Coronary artery (tissue), 2 donors: ENCODE results near the gene TMEM131.

Source experiments
- DNase-seq: peaks from one replicate; pipeline ENCODE4 v3.0.0-alpha.2; 2017; ENCODE audit warnings: low spot score
- H3K27ac ChIP-seq, 2 donors: fragments of 200-600 bp; sonication (generic); one replicate each; pipeline ENCODE4 v1.5.1; 2016 to 2019
- H3K4me3 ChIP-seq: fragments of 200-600 bp; sonication (generic); 2 replicates; pipeline ENCODE4 v1.5.1; 2016; ENCODE audit warnings: mild to moderate bottlenecking, moderate library complexity
- CTCF ChIP-seq: fragments of 200-600 bp; sonication (generic); IDR thresholded peaks from one replicate; pipeline ENCODE4 v1.5.1; 2019; ENCODE audit warnings: antibody characterized with exemption

TMEM131 gene

GRCh38 chr2:97738179-97739019 is 257.3 kb downstream of the TMEM131 start:
- H3K27ac ChIP-seq, result no peak overlapping the region
- no peak for TF ChIP-seq CTCF
- no peak for DNase-seq
- H3K4me3 ChIP-seq, result no peak overlapping the region

- DNase-seq, result no peak
- Histone ChIP-seq H3K27ac (no peak overlapping the region), H3K4me3 (no peak overlapping the region)
- TF ChIP-seq CTCF, result no peak
Measured at GRCh38 chr2:97737421-97738178, 258.1 kb downstream of the TMEM131 start.

- DNase-seq, result no peak
- TF ChIP-seq CTCF, result no peak
Measured at GRCh38 chr2:97736608-97737330, 259.0 kb downstream of the TMEM131 start.

GRCh38 chr2:97736185-97736584 is 259.6 kb downstream of the TMEM131 start:
- no peak for TF ChIP-seq CTCF
- no peak for DNase-seq
- H3K4me3 ChIP-seq, result no peak overlapping the region
- H3K27ac ChIP-seq, result no peak overlapping the region

More at GRCh38 chr2:97736608-97737330, 259.0 kb downstream of the TMEM131 start:
- Histone ChIP-seq H3K4me3 (no peak overlapping the region), H3K27ac (no peak overlapping the region)

GRCh38 chr2:97735161-97735561 is 260.6 kb downstream of the TMEM131 start:
- Histone ChIP-seq H3K4me3 (no peak overlapping the region), H3K27ac (no peak overlapping the region)
- TF ChIP-seq CTCF, result no peak
- no peak for DNase-seq

- TF ChIP-seq CTCF, result no peak
- no peak overlapping the region for H3K4me3 ChIP-seq
- no peak for DNase-seq
- no peak overlapping the region for H3K27ac ChIP-seq
Measured at GRCh38 chr2:97734061-97735051, 261.4 kb downstream of the TMEM131 start.
